ENCODE measurements around the gene ANKRD42.

- TF ChIP-seq, protein P1, sequence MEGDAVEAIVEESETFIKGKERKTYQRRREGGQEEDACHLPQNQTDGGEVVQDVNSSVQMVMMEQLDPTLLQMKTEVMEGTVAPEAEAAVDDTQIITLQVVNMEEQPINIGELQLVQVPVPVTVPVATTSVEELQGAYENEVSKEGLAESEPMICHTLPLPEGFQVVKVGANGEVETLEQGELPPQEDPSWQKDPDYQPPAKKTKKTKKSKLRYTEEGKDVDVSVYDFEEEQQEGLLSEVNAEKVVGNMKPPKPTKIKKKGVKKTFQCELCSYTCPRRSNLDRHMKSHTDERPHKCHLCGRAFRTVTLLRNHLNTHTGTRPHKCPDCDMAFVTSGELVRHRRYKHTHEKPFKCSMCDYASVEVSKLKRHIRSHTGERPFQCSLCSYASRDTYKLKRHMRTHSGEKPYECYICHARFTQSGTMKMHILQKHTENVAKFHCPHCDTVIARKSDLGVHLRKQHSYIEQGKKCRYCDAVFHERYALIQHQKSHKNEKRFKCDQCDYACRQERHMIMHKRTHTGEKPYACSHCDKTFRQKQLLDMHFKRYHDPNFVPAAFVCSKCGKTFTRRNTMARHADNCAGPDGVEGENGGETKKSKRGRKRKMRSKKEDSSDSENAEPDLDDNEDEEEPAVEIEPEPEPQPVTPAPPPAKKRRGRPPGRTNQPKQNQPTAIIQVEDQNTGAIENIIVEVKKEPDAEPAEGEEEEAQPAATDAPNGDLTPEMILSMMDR (conservative IDR thresholded peaks at IDR 0.05 in 1 of 2, IDR thresholded peaks at IDR 0.05 in 1 of 2; ENCODE audit: low read depth in 1 of 2, low read length in 2 of 2): no peak
- no peak for TF ChIP-seq EZH2 (IDR thresholded peaks at IDR 0.05; ENCODE audit: low read length, missing control alignments)
Measured at GRCh38 chr11:83194281-83195142, 1.0 kb downstream of the ANKRD42 start.
